ENCODE data around the gene RPL35A.
"Not testable (repeated sequence)": the region's sequence is repeated elsewhere in the genome, so short reads cannot be mapped to it uniquely, and the experiment has no call there.

GRCh38 chr3:197967337-197967989, 17.5 kb downstream of the RPL35A start:
- TF ChIP-seq CTCF, POLR2A (IDR thresholded peaks at IDR 0.05): not testable (repeated sequence)

Measured in heart left ventricle (tissue), 13 donors.